Measurements from ENCODE around the gene CFAP92. TPM values are rescaled to one million over a fixed set of nuclear protein-coding genes. Genes with fewer than 3 reads are reported as not detected.

CFAP92 gene
- total RNA-seq, 1 donor from 2014 or later, result 0.52 TPM

GRCh38 chr3:128956440-128956839 lies 37.4 kb downstream of the CFAP92 start:
- Histone ChIP-seq H3K9me3 (ENCODE audit: insufficient read depth, low read depth, low read length) (no peaks in the 10 kb centered on the region), H3K4me1 (ENCODE audit: insufficient read depth, low read length) (no peaks in the 10 kb centered on the region), H3K4me3 (ENCODE audit: insufficient read depth, low read depth, low read length) (no peak overlapping the region), H3K4me2 (ENCODE audit: low read length) (no peak overlapping the region), H3K27ac (ENCODE audit: low read depth, low read length) (no peak overlapping the region), H3K27me3 (ENCODE audit: insufficient read depth, low read length) (peaks cover 6% of the 10 kb centered on the region), H3K79me2 (ENCODE audit: insufficient read depth, low read length) (no peaks in the 10 kb centered on the region), H3K9ac (ENCODE audit: low read length) (no peak overlapping the region), H4K20me1 (ENCODE audit: insufficient read depth, low read length) (no peaks in the 10 kb centered on the region), H2AFZ (ENCODE audit: low read depth, low read length) (no peak overlapping the region), H3K36me3 (ENCODE audit: insufficient read depth, low read length) (no peaks in the 10 kb centered on the region)
- Mint-ChIP-seq H3K4me1 (ENCODE audit: low read depth, unreplicated experiment) (no peaks in the 10 kb centered on the region), H3K9me3 (ENCODE audit: unreplicated experiment) (peaks cover 7% of the 10 kb centered on the region), H3K27ac (ENCODE audit: unreplicated experiment) (no peak overlapping the region), H3K36me3 (ENCODE audit: low read depth, unreplicated experiment) (no peaks in the 10 kb centered on the region), H3K27me3 (ENCODE audit: low read depth, unreplicated experiment) (peaks cover 23% of the 10 kb centered on the region), H3K4me3 (ENCODE audit: unreplicated experiment) (no peak overlapping the region)
- no peak for DNase-seq (ENCODE audit: low read depth)
- TF ChIP-seq EZH2 (IDR thresholded peaks at IDR 0.05; ENCODE audit: insufficient read depth, low read length), result no peak
- TF ChIP-seq CTCF (IDR thresholded peaks at IDR 0.05; ENCODE audit: insufficient read depth, low read depth, low read length), result no peak
- no peak for FAIRE-seq

GRCh38 chr3:128950223-128950938 lies 43.5 kb downstream of the CFAP92 start:
- Histone ChIP-seq H3K4me2 (ENCODE audit: low read length) (no peak overlapping the region), H3K9ac (ENCODE audit: low read length) (no peak overlapping the region), H3K9me3 (ENCODE audit: insufficient read depth, low read depth, low read length) (no peaks in the 10 kb centered on the region), H2AFZ (ENCODE audit: low read depth, low read length) (no peak overlapping the region), H3K4me3 (ENCODE audit: insufficient read depth, low read depth, low read length) (no peak overlapping the region), H3K4me1 (ENCODE audit: insufficient read depth, low read length) (no peaks in the 10 kb centered on the region), H3K27ac (ENCODE audit: low read depth, low read length) (no peak overlapping the region), H4K20me1 (ENCODE audit: insufficient read depth, low read length) (no peaks in the 10 kb centered on the region), H3K36me3 (ENCODE audit: insufficient read depth, low read length) (no peaks in the 10 kb centered on the region), H3K79me2 (ENCODE audit: insufficient read depth, low read length) (no peaks in the 10 kb centered on the region), H3K27me3 (ENCODE audit: insufficient read depth, low read length) (peaks cover 6% of the 10 kb centered on the region)
- Mint-ChIP-seq H3K4me3 (ENCODE audit: unreplicated experiment) (no peak overlapping the region), H3K9me3 (ENCODE audit: unreplicated experiment) (peaks cover 3% of the 10 kb centered on the region), H3K27ac (ENCODE audit: unreplicated experiment) (no peak overlapping the region), H3K4me1 (ENCODE audit: low read depth, unreplicated experiment) (no peaks in the 10 kb centered on the region), H3K36me3 (ENCODE audit: low read depth, unreplicated experiment) (no peaks in the 10 kb centered on the region), H3K27me3 (ENCODE audit: low read depth, unreplicated experiment) (peaks cover 13% of the 10 kb centered on the region)
- TF ChIP-seq CTCF (IDR thresholded peaks at IDR 0.05; ENCODE audit: insufficient read depth, low read depth, low read length) (no peak), EZH2 (IDR thresholded peaks at IDR 0.05; ENCODE audit: insufficient read depth, low read length) (no peak)
- DNase-seq (ENCODE audit: low read depth), result peak; percentile 29
- FAIRE-seq, result no peak

- Histone ChIP-seq H3K4me3 (ENCODE audit: insufficient read depth, low read depth, low read length) (no peak overlapping the region), H3K4me2 (ENCODE audit: low read length) (no peak overlapping the region), H4K20me1 (ENCODE audit: insufficient read depth, low read length) (no peaks in the 10 kb centered on the region), H3K27me3 (ENCODE audit: insufficient read depth, low read length) (peaks cover 6% of the 10 kb centered on the region), H3K27ac (ENCODE audit: low read depth, low read length) (no peak overlapping the region), H2AFZ (ENCODE audit: low read depth, low read length) (no peak overlapping the region), H3K79me2 (ENCODE audit: insufficient read depth, low read length) (no peaks in the 10 kb centered on the region), H3K9ac (ENCODE audit: low read length) (no peak overlapping the region), H3K36me3 (ENCODE audit: insufficient read depth, low read length) (no peaks in the 10 kb centered on the region), H3K9me3 (ENCODE audit: insufficient read depth, low read depth, low read length) (no peaks in the 10 kb centered on the region), H3K4me1 (ENCODE audit: insufficient read depth, low read length) (no peaks in the 10 kb centered on the region)
- Mint-ChIP-seq H3K4me1 (ENCODE audit: low read depth, unreplicated experiment) (no peaks in the 10 kb centered on the region), H3K27me3 (ENCODE audit: low read depth, unreplicated experiment) (peaks cover 17% of the 10 kb centered on the region), H3K9me3 (ENCODE audit: unreplicated experiment) (peaks cover 3% of the 10 kb centered on the region), H3K27ac (ENCODE audit: unreplicated experiment) (no peak overlapping the region), H3K4me3 (ENCODE audit: unreplicated experiment) (no peak overlapping the region), H3K36me3 (ENCODE audit: low read depth, unreplicated experiment) (no peaks in the 10 kb centered on the region)
- FAIRE-seq (no peak), DNase-seq (ENCODE audit: low read depth) (no peak)
- TF ChIP-seq EZH2 (IDR thresholded peaks at IDR 0.05; ENCODE audit: insufficient read depth, low read length), result no peak
- TF ChIP-seq CTCF (IDR thresholded peaks at IDR 0.05; ENCODE audit: insufficient read depth, low read depth, low read length), result no peak
Measured at GRCh38 chr3:128949158-128949557, 44.7 kb downstream of the CFAP92 start.
